HepG2 (cell line): ENCODE measurements around the gene MAMSTR. TPM values are rescaled to one million over a fixed set of nuclear protein-coding genes. Genes with fewer than 3 reads are reported as not detected.

Experiments
- FOXM1 ChIP-seq: sonication (generic); formaldehyde crosslinking; IDR thresholded peaks from 2 replicates; pipeline ENCODE4 v1.5.0; 2020; ENCODE audit warnings: missing genetic modification reagents
- NFIB ChIP-seq: sonication (generic); formaldehyde crosslinking; IDR thresholded peaks from 2 replicates; pipeline ENCODE4 v1.9.0; 2021; ENCODE audit warnings: missing genetic modification reagents, mild to moderate bottlenecking, borderline replicate concordance
- POLR2A ChIP-seq, 2 experiments: IDR thresholded peaks; 2 replicates each; pipeline ENCODE4 v1.6.1; 2011; ENCODE audit warnings: low read depth in 2 of 2, low read length in 2 of 2, mild to moderate bottlenecking in 1 of 2, moderate library complexity in 1 of 2; ENCODE audit not compliant: insufficient read depth in 1 of 2
- POLR2G ChIP-seq: fragments of 200-400 bp; formaldehyde crosslinking; IDR thresholded peaks from 2 replicates; pipeline ENCODE4 v1.6.1; 2018; ENCODE audit warnings: mild to moderate bottlenecking, low read depth, low read length, moderate library complexity
- REST ChIP-seq, 2 experiments: IDR thresholded peaks; 2 replicates each; pipeline ENCODE4 v1.6.1; 2011 to 2012; ENCODE audit warnings: low read length in 2 of 2, borderline replicate concordance in 1 of 2, low read depth in 1 of 2, mild to moderate bottlenecking in 1 of 2, moderate library complexity in 1 of 2
- SCMH1 ChIP-seq: sonication (generic); formaldehyde crosslinking; IDR thresholded peaks from 2 replicates; pipeline ENCODE4 v1.9.0; 2021; ENCODE audit warnings: missing genetic modification reagents, mild to moderate bottlenecking, borderline replicate concordance
- SIN3B ChIP-seq: fragments of 150-350 bp; IDR thresholded peaks from 2 replicates; pipeline ENCODE4 v1.6.1; 2014; ENCODE audit warnings: low read length
- TARDBP ChIP-seq: sonication (generic); formaldehyde crosslinking; IDR thresholded peaks from 2 replicates; pipeline ENCODE4 v1.8.0; 2022; ENCODE audit warnings: mild to moderate bottlenecking, missing genetic modification reagents
- ZNF256 ChIP-seq: sonication (generic); formaldehyde crosslinking; conservative IDR thresholded peaks from 2 replicates; pipeline ENCODE4 v1.4.0; 2020; ENCODE audit warnings: missing genetic modification reagents
- ZNF646 ChIP-seq: sonication (generic); formaldehyde crosslinking; IDR thresholded peaks from 2 replicates; pipeline ENCODE4 v1.9.0; 2021; ENCODE audit warnings: mild to moderate bottlenecking, missing genetic modification reagents
- ZNF691 ChIP-seq: sonication (generic); formaldehyde crosslinking; IDR thresholded peaks from 2 replicates; pipeline ENCODE4 v1.4.0; 2020; ENCODE audit warnings: missing genetic modification reagents, low read depth, mild to moderate bottlenecking, borderline replicate concordance
- polyA plus RNA-seq, 8 experiments: library from polyadenylated mRNA; depleted of rRNA in 3 of 8; stranded (reverse) in 7 of 8; unstranded in 1 of 8; fragments of >200 nt; fragmentation: Illumina TruSeq in 4 of 8; extraction: Trizol in 4 of 8; gene quantifications; 2 replicates each; pipeline versions ENCODE4 v1.2.1 to v1.2.3, GENCODE V29; 2011 to 2016; ENCODE audit warnings: low read depth in 4 of 8, missing spikeins in 1 of 8, mixed read lengths in 1 of 8; ENCODE audit not compliant: insufficient read depth in 1 of 8
- total RNA-seq, 5 experiments: library from RNA; depleted of rRNA; stranded (reverse); fragments of >200 nt; fragmentation: Illumina TruSeq; extraction: Trizol; gene quantifications; 2 replicates each; pipeline ENCODE4 v1.2.3, GENCODE V29; 2016; ENCODE audit warnings: low read depth in 1 of 5
- TF ChIP-seq, protein P1 (sequence below): sonication (generic); formaldehyde crosslinking; IDR thresholded peaks from 2 replicates; pipeline ENCODE4 v1.5.0; 2020; ENCODE audit warnings: missing genetic modification reagents
- TF ChIP-seq, protein P2 (sequence below): IDR thresholded peaks from 2 replicates; pipeline ENCODE4 v1.6.1; 2016; ENCODE audit warnings: missing compliant biosample characterization, missing genetic modification reagents, borderline replicate concordance
- TF ChIP-seq, protein P3 (sequence below): IDR thresholded peaks from 2 replicates; pipeline ENCODE4 v1.6.1; 2016; ENCODE audit warnings: missing biosample characterization, missing genetic modification reagents, low read depth

Gene MAMSTR
- total and polyA plus RNA-seq, 2 of the 13 experiments (the other 11 are each of a cell fraction or from before 2014, with no cell fraction given), result 2.2 to 2.4 TPM

DNA sequence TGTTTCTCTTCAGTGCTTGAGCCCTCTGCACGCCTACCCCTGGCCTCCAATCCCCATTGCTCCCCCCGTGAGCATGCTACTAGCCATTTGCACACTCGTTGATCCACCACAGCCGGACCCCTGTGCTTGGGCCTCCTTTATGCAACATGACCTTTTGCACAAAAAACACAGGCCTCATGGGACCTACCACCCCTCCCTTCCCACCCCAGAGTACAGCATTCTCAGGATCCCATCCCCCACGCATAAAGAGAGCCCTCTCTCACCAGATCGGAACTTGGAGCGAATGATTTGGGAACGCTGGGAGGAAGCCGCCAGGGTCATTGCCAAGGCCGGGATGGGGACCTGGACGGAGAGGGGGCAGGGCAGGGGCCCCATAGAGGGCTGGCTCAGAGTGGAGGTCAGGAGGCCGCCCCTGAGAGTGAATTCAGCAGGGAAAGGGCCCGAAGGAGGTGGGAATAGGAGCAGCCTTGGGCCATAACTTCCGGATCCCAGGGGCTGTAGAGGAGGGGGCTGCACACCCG, 754 bp downstream of the MAMSTR start (continued):
- 0 out of 4 replicates have a peak, but pooled peaks of 1 of the 2 experiments have one; percentile 10 for TF ChIP-seq POLR2A (IDR thresholded peaks at IDR 0.05; ENCODE audit: insufficient read depth in 1 of 2, low read depth in 2 of 2, low read length in 2 of 2)
- TF ChIP-seq, protein P1, sequence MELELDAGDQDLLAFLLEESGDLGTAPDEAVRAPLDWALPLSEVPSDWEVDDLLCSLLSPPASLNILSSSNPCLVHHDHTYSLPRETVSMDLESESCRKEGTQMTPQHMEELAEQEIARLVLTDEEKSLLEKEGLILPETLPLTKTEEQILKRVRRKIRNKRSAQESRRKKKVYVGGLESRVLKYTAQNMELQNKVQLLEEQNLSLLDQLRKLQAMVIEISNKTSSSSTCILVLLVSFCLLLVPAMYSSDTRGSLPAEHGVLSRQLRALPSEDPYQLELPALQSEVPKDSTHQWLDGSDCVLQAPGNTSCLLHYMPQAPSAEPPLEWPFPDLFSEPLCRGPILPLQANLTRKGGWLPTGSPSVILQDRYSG, result no peak
- TF ChIP-seq ZNF646, result no peak
- no peak for TF ChIP-seq FOXM1 (CRISPR knock-in tag)
- TF ChIP-seq SCMH1 (CRISPR knock-in tag), result no peak
- peak; percentile 78 for TF ChIP-seq TARDBP (CRISPR knock-in tag)
- TF ChIP-seq POLR2G, result no peak
- TF ChIP-seq, protein P2, sequence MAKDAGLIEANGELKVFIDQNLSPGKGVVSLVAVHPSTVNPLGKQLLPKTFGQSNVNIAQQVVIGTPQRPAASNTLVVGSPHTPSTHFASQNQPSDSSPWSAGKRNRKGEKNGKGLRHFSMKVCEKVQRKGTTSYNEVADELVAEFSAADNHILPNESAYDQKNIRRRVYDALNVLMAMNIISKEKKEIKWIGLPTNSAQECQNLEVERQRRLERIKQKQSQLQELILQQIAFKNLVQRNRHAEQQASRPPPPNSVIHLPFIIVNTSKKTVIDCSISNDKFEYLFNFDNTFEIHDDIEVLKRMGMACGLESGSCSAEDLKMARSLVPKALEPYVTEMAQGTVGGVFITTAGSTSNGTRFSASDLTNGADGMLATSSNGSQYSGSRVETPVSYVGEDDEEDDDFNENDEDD (CRISPR knock-in tag), result peak; percentile 12; the same call in 1 of the 2 replicates
- TF ChIP-seq REST (IDR thresholded peaks at IDR 0.05; ENCODE audit: borderline replicate concordance in 1 of 2, low read depth in 1 of 2, low read length in 2 of 2), result no peak
- TF ChIP-seq ZNF256 (CRISPR knock-in tag), result no peak
- TF ChIP-seq, protein P3, sequence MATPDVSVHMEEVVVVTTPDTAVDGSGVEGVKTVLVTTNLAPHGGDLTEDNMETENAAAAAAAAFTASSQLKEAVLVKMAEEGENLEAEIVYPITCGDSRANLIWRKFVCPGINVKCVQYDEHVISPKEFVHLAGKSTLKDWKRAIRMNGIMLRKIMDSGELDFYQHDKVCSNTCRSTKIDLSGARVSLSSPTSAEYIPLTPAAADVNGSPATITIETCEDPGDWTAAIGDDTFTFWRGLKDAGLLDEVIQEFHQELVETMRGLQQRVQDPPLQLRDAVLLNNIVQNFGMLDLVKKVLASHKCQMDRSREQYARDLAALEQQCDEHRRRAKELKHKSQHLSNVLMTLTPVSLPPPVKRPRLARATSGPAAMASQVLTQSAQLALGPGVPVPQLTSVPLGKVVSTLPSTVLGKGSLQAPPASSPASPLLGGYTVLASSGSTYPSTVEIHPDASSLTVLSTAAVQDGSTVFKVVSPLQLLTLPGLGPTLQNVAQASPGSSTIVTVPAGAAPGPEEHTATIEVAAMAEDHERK (CRISPR knock-in tag), result no peak
- TF ChIP-seq NFIB (CRISPR knock-in tag), result no peak
- TF ChIP-seq ZNF691, result no peak
- TF ChIP-seq SIN3B, result no peak
